Motor neuron (in vitro differentiated cells): ENCODE measurements around the gene GNPDA2. TPM values are rescaled to one million over a fixed set of nuclear protein-coding genes. Genes with fewer than 3 reads are reported as not detected.
"Not testable (repeated sequence)": the region's sequence is repeated elsewhere in the genome, so short reads cannot be mapped to it uniquely, and the experiment has no call there.

Source experiments
- ATAC-seq, 8 experiments: fragments of 200-7000 bp; cut with Tn5 transposase; replicated peaks in 6 of 8; 2 replicates each; pipeline ENCODE4 v1.8.0; 2021; ENCODE audit warnings: mild to moderate bottlenecking in 8 of 8, moderate library complexity in 8 of 8
- H3K27ac ChIP-seq, 2 donors: fragments of 250-450 bp; sonication (Bioruptor Pico); 2 replicates each; pipeline ENCODE4 v1.9.0; 2021; ENCODE audit warnings: antibody characterized with exemption in 2 of 2, mild to moderate bottlenecking in 2 of 2, moderate library complexity in 1 of 2
- H3K4me1 ChIP-seq, 2 donors: fragments of 250-450 bp; sonication (Bioruptor Pico); replicated peaks in 1 of 2; 2 replicates each; pipeline ENCODE4 v1.6.1; 2021; ENCODE audit warnings: antibody characterized with exemption in 2 of 2, mild to moderate bottlenecking in 2 of 2, moderate library complexity in 1 of 2
- H3K4me3 ChIP-seq, 5 donors: fragments of 250-450 bp; sonication (Bioruptor Pico); 2 replicates each; pipeline ENCODE4 v1.9.0; 2021; ENCODE audit warnings: antibody characterized with exemption in 5 of 5, mild to moderate bottlenecking in 5 of 5, moderate library complexity in 4 of 5
- WGBS, 10 experiments: fragments of 450-650 bp; shearing (Covaris generic); methylation state at CpG; one replicate each; pipeline ENCODE4 v1.0.0; 2022; 5-methylcytosine and 5-hydroxymethylcytosine counted together
- in situ Hi-C, 9 experiments: fragments of 400-800 bp; cut with MboI; loops; one replicate each; pipeline ENCODE4 v1.15.0; 2021; ENCODE audit warnings: low sequenced_read_pairs in 9 of 9, low pct_unique_long_range_greater_than_20kb in 2 of 9; ENCODE audit not compliant: unreplicated experiment in 9 of 9
- total RNA-seq, 8 experiments: library from RNA; unstranded; fragments of 300-600 nt; gene quantifications; 2 replicates each; pipeline versions ENCODE4 v1.2.3 to v1.2.4, GENCODE V29; 2022

Gene GNPDA2
- 10 to 100 TPM; 16.3 to 56.5 (median 25.1) TPM for total RNA-seq

DNA sequence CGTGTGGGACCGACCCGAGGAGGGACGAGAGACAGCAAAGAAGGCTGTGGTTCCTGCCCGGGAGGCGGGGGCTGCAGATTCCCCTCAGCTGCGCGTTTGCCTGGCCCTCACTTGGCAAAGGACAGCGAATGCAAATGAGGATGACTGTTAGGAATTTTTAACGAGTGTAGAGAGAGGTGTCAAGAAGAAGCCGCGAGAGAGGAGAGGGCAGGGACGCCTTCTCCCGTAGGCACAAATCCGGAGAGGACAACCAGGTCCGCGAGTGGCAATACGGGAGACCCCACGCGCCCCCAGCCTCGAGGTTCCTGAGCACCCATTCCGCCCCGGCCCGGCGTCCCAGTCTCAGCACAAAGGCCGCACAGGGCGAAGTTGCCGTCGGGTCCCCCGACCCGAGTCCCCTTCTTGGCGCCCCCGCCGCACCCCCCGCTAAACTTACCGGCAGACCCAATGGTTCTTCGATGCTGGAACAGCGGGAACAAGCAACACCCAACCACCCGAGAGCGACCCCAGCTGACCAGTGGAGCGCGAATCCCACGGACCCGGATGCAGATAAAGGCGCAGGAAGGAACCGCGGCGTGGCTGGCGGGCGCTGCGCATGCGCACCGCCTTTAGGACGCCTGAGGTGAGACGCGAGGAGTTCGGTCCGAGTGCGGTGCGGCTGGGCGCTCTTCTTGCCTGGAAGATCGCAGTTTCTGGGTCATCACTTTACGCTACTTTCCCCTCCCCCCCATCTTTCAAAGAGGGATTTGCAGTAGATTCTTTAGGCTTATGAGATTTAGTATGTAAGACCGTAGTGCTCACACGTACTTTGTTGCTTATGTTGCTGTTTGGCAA is at the start of gene GNPDA2:
TSS of gene GNPDA2 (minus strand) at position 519 of the 834 bp plus-strand sequence. CDS start 4,349 bp downstream, outside the sequence.
- Histone ChIP-seq H3K27ac (peak within 1 kb of the TSS; percentile 78 to 82), H3K4me1 (peaks cover 0 to 18% of the 10 kb centered on the region in 2 donors), H3K4me3 (peak within 1 kb of the TSS; percentile 74 to 86 (median 76))
- in situ Hi-C loops: no loop called here
- peak; percentile 88 to 97 (median 96) for ATAC-seq
- 0 to 15% (median 5%) methylated on average over 3 to 16 of the region's 65 CpGs; no CpG with 5 or more reads in 2 of the 10 experiments for WGBS, 10 experiments

- no peak overlapping the region for H3K4me3 ChIP-seq
- ATAC-seq: peak in 1 of 8 experiments; percentile 35
- in situ Hi-C loops: loop anchor here in 1 of 9 experiments (25.0 kb wide), 1 partner anchor 140 kb away; no protein-coding TSS in a partner anchor
Observed at GRCh38 chr4:44772340-44772739, 46.0 kb upstream of the GNPDA2 start.

DNA sequence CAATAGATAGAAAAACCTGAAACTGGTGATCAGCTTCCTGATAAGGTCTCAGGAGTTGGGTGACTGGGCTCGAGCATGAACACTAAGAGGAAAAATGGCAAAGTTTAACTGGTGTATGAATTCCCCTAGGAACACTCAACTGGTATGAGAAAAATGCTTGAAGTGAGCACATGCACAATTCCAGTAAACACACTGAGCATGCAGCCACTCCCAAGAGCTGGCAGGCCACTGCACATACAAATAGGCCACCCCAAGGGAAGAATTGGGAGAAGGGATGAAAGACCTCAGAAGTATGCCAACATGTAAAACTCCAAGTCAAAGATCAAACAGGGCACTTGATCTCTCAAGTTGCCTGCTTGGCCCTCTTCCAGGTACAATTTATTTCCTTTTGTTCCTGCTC is 45.4 kb upstream of the GNPDA2 start:
- in situ Hi-C loops: loop anchor here in 1 of 9 experiments (25.0 kb wide), 1 partner anchor 141 kb away; no protein-coding TSS in a partner anchor
- Histone ChIP-seq H3K4me1 (no peaks in the 10 kb centered on the region), H3K4me3 (no peak overlapping the region), H3K27ac (no peak overlapping the region)
- ATAC-seq: peak in 3 of 8 experiments; percentile 62 to 96 (median 95)
- 0 to 83% (median 33%) methylated on average over 1 of the region's 1 CpG; no CpG with 5 or more reads in 5 of the 10 experiments for WGBS, 10 experiments

More at GRCh38 chr4:44772340-44772739, 46.0 kb upstream of the GNPDA2 start:
- Histone ChIP-seq H3K4me1 (no peaks in the 10 kb centered on the region), H3K27ac (no peak overlapping the region)
- 0 to 92% (median 80%) methylated on average over 1 to 6 of the region's 6 CpGs; no CpG with 5 or more reads in 1 of the 10 experiments for WGBS, 10 experiments

- ATAC-seq: no peak
- Histone ChIP-seq H3K4me3 (no peak overlapping the region), H3K4me1 (no peaks in the 10 kb centered on the region), H3K27ac (no peak overlapping the region)
- in situ Hi-C loops: loop anchor here in 1 of 9 experiments (25.0 kb wide), 1 partner anchor 146 kb away; no protein-coding TSS in a partner anchor
Observed at GRCh38 chr4:44766453-44766852, 40.1 kb upstream of the GNPDA2 start.

DNA sequence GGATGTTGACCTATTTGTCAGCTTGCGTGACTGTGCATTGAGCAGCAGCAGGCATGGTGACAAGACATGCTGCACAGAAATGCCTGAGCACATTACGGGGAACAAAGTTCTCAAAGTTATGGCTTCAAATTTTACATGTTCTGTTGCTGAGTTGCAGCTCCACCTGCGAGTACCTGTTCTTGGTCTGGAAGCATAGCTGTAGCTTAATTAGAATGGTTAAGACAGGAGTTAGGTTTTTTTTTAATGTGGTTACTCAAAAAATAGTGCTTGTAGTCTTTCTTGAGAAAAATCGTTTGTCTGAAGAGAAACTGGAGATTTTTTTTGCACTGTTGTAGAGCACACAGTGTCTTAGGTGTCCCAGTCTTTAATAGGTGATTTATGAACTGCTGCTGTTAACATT is 38.8 kb upstream of the GNPDA2 start:
- no peak overlapping the region for H3K4me3 ChIP-seq
- in situ Hi-C loops: loop anchor here in 1 of 9 experiments (25.0 kb wide), 1 partner anchor 147 kb away; no protein-coding TSS in a partner anchor
- WGBS, 10 experiments: 40 to 100% (median 70%) methylated on average over 1 to 4 of the region's 4 CpGs
- H3K27ac ChIP-seq: no peak overlapping the region
- ATAC-seq: no peak
- H3K4me1 ChIP-seq: peaks cover 0 to 4% of the 10 kb centered on the region in 2 donors

- no peak overlapping the region for H3K4me3 ChIP-seq
- in situ Hi-C loops: loop anchor here in 1 of 9 experiments (25.0 kb wide), 1 partner anchor 151 kb away; no protein-coding TSS in a partner anchor
- ATAC-seq: no peak
- H3K4me1 ChIP-seq: peaks cover 0 to 4% of the 10 kb centered on the region in 2 donors
- H3K27ac ChIP-seq: no peak overlapping the region
- 0 to 75% (median 22%) methylated on average over 1 to 2 of the region's 2 CpGs for WGBS, 10 experiments
Observed at GRCh38 chr4:44761306-44761705, 35.0 kb upstream of the GNPDA2 start.

DNA sequence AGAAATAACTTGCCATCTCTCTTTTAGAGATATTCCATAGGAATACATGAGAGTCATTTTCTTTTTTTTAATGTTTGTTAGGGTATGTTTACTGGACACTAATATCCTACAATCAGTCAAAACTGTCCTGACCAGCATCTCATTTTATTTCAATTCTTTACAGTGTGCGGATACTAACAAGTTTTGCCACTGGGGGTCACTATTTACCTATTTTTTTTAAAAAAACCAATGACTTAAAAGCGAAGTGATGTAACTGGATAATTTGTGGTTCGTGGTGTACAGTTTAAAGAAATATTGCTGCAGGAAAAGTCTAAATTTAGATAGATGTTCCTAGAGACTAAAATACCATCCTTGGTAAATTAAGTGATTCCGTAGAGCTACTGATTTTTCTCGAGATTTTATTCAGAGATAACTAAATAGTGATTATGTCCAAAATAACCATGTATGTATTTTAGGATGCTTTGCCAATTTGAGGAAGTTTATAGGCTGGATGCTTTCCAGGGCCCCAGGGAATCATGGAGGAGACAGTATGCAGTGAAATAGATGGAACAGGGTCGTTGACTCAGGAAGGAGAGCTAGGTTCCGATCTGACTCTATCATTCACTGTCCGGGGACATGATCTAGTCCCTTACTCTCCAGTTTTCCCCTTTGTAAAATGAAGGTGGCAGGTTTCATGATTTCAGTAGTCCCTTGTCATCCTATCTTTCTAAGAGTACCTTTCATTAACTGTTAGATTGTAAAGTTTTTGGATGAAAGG is 34.0 kb upstream of the GNPDA2 start:
- WGBS, 10 experiments: 4 to 46% (median 23%) methylated on average over 1 to 8 of the region's 8 CpGs
- in situ Hi-C loops: loop anchor here in 1 of 9 experiments (25.0 kb wide), 1 partner anchor 152 kb away; no protein-coding TSS in a partner anchor

DNA sequence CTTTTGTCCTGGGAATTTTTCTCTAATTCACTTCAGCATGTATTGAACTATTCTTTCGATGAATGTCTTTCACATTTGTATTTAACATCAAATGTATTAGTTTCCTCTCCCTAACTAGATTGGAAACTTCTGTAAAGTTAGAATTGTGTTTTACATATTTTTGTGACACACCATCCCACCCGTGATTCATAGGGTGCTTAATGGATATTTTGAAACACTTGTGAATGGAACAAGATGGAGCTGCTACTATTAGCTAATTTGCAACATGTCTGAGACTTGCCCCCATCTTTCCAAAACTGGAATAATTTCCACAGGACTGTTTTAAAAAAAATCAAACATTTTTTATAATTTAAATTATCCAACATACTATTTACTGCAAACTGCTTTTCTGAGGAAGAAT is 30.2 kb upstream of the GNPDA2 start:
- Histone ChIP-seq H3K27ac (no peak overlapping the region), H3K4me3 (no peak overlapping the region), H3K4me1 (peaks cover 0 to 4% of the 10 kb centered on the region in 2 donors)
- peak in 2 of 8 experiments; percentile 51 to 53 for ATAC-seq
- WGBS, 10 experiments: 6 to 100% (median 80%) methylated on average over 1 to 2 of the region's 2 CpGs
- in situ Hi-C loops: loop anchor here in 1 of 9 experiments (25.0 kb wide), 1 partner anchor 156 kb away; no protein-coding TSS in a partner anchor

More for the DNA sequence above, 34.0 kb upstream of the GNPDA2 start:
- H3K27ac ChIP-seq: no peak overlapping the region
- H3K4me1 ChIP-seq: peaks cover 0 to 4% of the 10 kb centered on the region in 2 donors
- peak; percentile 61 to 84 (median 72) for ATAC-seq
- H3K4me3 ChIP-seq: no peak overlapping the region

GRCh38 chr4:44740201-44740600 is 13.8 kb upstream of the GNPDA2 start:
- WGBS, 10 experiments: 17 to 100% (median 73%) methylated on average over 1 to 2 of the region's 2 CpGs; no CpG with 5 or more reads in 4 of the 10 experiments
- in situ Hi-C loops: no loop called here
- no peak for ATAC-seq

DNA sequence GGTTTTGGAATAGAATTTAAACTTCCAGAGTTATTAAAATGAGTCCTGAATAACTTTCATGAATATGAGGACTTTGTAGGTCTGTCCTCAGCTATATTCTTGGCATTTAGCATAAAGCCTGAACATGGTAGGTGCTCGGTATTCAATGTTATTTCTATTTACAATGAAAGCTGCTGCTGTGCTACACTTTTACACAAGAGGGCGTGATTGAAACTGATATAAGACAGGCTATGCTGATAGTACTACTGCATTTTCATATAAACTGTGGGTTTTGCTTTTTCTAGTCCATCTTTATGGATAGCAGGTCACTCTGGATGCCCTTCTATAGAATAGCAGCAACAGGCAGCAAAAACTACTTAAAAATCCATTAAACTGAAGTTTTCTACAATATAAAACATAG is 12.3 kb upstream of the GNPDA2 start:
- no peaks in the 10 kb centered on the region for H3K4me1 ChIP-seq
- in situ Hi-C loops: no loop called here
- H3K27ac ChIP-seq: no peak overlapping the region
- peak in 3 of 8 experiments; percentile 50 to 64 (median 61) for ATAC-seq
- H3K4me3 ChIP-seq: no peak overlapping the region
- WGBS, 10 experiments: 0 to 87% (median 43%) methylated on average over 1 to 2 of the region's 2 CpGs; no CpG with 5 or more reads in 1 of the 10 experiments

More at GRCh38 chr4:44740201-44740600, 13.8 kb upstream of the GNPDA2 start:
- Histone ChIP-seq H3K4me3 (no peak overlapping the region), H3K27ac (no peak overlapping the region), H3K4me1 (no peaks in the 10 kb centered on the region)

DNA sequence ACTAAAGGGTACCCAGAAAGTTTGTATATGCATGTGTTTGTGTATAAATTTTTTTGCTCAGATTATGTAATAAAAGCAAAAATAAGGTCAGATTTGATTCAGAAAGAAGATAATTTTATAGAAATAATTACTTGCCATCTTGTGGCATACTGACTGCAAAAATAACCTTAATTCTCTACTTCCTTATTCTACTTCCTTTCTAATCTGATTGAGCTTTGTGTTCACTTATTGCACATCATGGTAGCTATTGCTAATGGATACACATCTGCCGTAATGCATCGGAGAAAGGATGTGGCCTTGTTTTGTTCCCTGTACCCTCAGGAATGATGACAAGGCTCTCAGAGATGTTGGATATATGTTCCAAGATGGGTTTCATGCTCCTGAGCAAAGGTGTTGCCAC is 10.5 kb upstream of the GNPDA2 start:
- in situ Hi-C loops: no loop called here
- no peak overlapping the region for H3K4me3 ChIP-seq
- WGBS, 10 experiments: 60 to 100% (median 94%) methylated on average over 1 to 2 of the region's 2 CpGs; no CpG with 5 or more reads in 2 of the 10 experiments
- H3K4me1 ChIP-seq: no peaks in the 10 kb centered on the region
- no peak overlapping the region for H3K27ac ChIP-seq
- no peak for ATAC-seq

DNA sequence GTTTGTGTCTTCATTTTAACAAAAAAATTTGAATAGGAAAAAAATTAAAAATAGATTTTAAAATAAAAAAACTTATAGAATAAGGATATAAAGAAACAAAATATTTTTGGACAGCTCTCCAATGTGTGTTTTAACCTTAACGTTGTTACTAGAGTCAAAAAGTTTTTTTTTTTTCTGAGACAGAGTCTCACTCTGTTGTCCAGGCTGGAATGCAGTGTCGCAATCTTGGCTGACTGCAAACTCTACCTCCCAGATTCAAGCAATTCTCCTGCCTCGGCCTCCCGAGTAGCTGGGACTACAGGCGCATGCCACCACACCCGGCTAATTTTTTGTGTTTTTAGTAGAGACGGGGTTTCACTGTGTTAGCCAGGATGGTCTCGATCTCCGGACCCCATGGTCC is 2.3 kb upstream of the GNPDA2 start:
- H3K27ac ChIP-seq, ATAC-seq, in situ Hi-C loops, H3K4me3 ChIP-seq: not testable (repeated sequence)
- WGBS, 10 experiments: 36 to 100% (median 90%) methylated on average over 1 to 8 of the region's 9 CpGs
- H3K4me1 ChIP-seq: peaks cover 0 to 14% of the 10 kb centered on the region in 2 donors
